GM12878 (cell line): ENCODE results near the gene HASPIN. TPM values are rescaled to one million over a fixed set of nuclear protein-coding genes. Genes with fewer than 3 reads are reported as not detected.

Experiments
- ATF7 ChIP-seq: fragments of 450-650 bp; IDR thresholded peaks from 2 replicates; pipeline ENCODE4 v1.6.1; 2016; ENCODE audit warnings: low read depth, mild to moderate bottlenecking
- BHLHE40 ChIP-seq, 2 experiments: fragments of 450-650 bp in 1 of 2; IDR thresholded peaks; 2 replicates each; pipeline ENCODE4 v1.6.1; 2011 to 2017; ENCODE audit warnings: low read depth in 2 of 2, borderline replicate concordance in 1 of 2, improper control_type of control experiment in 1 of 2, low read length in 1 of 2, mild to moderate bottlenecking in 1 of 2
- CREB1 ChIP-seq: IDR thresholded peaks from 2 replicates; pipeline ENCODE4 v1.6.1; 2012; ENCODE audit warnings: low read depth, mild to moderate bottlenecking, inconsistent platforms
- EGR1 ChIP-seq, 2 experiments: IDR thresholded peaks; 1 replicate in 1 of 2; 2 replicates in 1 of 2; pipeline ENCODE4 v1.6.1; 2011 to 2012; ENCODE audit warnings: low read depth in 2 of 2, low read length in 2 of 2, borderline replicate concordance in 1 of 2, mild to moderate bottlenecking in 1 of 2, moderate library complexity in 1 of 2
- HDGF ChIP-seq: fragments of 450-650 bp; IDR thresholded peaks from 2 replicates; pipeline ENCODE4 v1.6.1; 2016; ENCODE audit warnings: antibody characterized with exemption
- IKZF2 ChIP-seq, 2 experiments: fragments of 450-650 bp; IDR thresholded peaks; 2 replicates each; pipeline ENCODE4 v1.6.1; 2017; ENCODE audit warnings: mild to moderate bottlenecking in 2 of 2, moderate library complexity in 2 of 2
- MEF2B ChIP-seq: fragments of 450-650 bp; IDR thresholded peaks from 2 replicates; pipeline ENCODE4 v1.6.1; 2018; ENCODE audit warnings: mild to moderate bottlenecking, moderate library complexity; ENCODE audit not compliant: partially characterized antibody, poor library complexity, severe bottlenecking
- MLLT1 ChIP-seq: fragments of 450-650 bp; IDR thresholded peaks from 2 replicates; pipeline ENCODE4 v1.6.1; 2016; ENCODE audit warnings: mild to moderate bottlenecking
- POLR2A ChIP-seq: IDR thresholded peaks from 2 replicates; pipeline ENCODE4 v1.6.1; 2011; ENCODE audit warnings: low read depth, mild to moderate bottlenecking, low read length
- POLR2AphosphoS5 ChIP-seq: IDR thresholded peaks from 2 replicates; pipeline ENCODE4 v1.6.1; 2011; ENCODE audit warnings: mild to moderate bottlenecking, low read length, inconsistent platforms
- SKIL ChIP-seq: fragments of 450-650 bp; IDR thresholded peaks from 2 replicates; pipeline ENCODE4 v1.6.1; 2017; ENCODE audit warnings: mild to moderate bottlenecking, low read depth, inconsistent platforms; ENCODE audit not compliant: poor library complexity, severe bottlenecking
- YBX1 ChIP-seq: fragments of 450-650 bp; IDR thresholded peaks from 2 replicates; pipeline ENCODE4 v1.6.1; 2016; ENCODE audit warnings: antibody characterized with exemption
- ZBTB33 ChIP-seq: fragments of 450-650 bp; IDR thresholded peaks from 2 replicates; pipeline ENCODE4 v1.6.1; 2017; ENCODE audit warnings: mild to moderate bottlenecking
- ZNF217 ChIP-seq: fragments of 450-650 bp; IDR thresholded peaks from 2 replicates; pipeline ENCODE4 v1.6.1; 2017; ENCODE audit warnings: antibody characterized with exemption, mild to moderate bottlenecking
- polyA plus RNA-seq, 11 experiments: library from polyadenylated mRNA; depleted of rRNA in 4 of 11; unstranded in 6 of 11; stranded (reverse) in 5 of 11; fragments of >200 nt; fragmentation: Nextera tagmentation in 4 of 11; fragmentation: Illumina TruSeq in 1 of 11; extraction: Ambion mirVana in 4 of 11; extraction: Trizol in 1 of 11; gene quantifications; 1 replicate in 1 of 11; 2 replicates in 10 of 11; pipeline versions ENCODE4 v1.2.1 to v1.2.3, GENCODE V29; 2011 to 2016; ENCODE audit warnings: inconsistent platforms in 2 of 11, missing spikeins in 2 of 11, low read depth in 1 of 11
- total RNA-seq, 4 experiments: library from RNA; depleted of rRNA in 3 of 4; stranded (reverse); fragments of >200 nt in 3 of 4; fragmentation: Illumina TruSeq in 1 of 4; extraction: Trizol in 1 of 4; gene quantifications; 2 replicates each; pipeline versions ENCODE4 v1.2.1 to v1.2.3, GENCODE V29; 2013 to 2021
- TF ChIP-seq, protein P1 (sequence below): fragments of 450-650 bp; IDR thresholded peaks from 2 replicates; pipeline ENCODE4 v1.6.1; 2017; ENCODE audit warnings: mild to moderate bottlenecking, moderate library complexity
- TF ChIP-seq, protein P2 (sequence below): IDR thresholded peaks from 2 replicates; pipeline ENCODE4 v1.6.1; 2012; ENCODE audit warnings: low read length, inconsistent platforms

HASPIN gene
- total and polyA plus RNA-seq, 10 of the 15 experiments (the other 5 are each of a cell fraction or from before 2014, with no cell fraction given): 0.80 to 18.0 (median 10.1) TPM

DNA sequence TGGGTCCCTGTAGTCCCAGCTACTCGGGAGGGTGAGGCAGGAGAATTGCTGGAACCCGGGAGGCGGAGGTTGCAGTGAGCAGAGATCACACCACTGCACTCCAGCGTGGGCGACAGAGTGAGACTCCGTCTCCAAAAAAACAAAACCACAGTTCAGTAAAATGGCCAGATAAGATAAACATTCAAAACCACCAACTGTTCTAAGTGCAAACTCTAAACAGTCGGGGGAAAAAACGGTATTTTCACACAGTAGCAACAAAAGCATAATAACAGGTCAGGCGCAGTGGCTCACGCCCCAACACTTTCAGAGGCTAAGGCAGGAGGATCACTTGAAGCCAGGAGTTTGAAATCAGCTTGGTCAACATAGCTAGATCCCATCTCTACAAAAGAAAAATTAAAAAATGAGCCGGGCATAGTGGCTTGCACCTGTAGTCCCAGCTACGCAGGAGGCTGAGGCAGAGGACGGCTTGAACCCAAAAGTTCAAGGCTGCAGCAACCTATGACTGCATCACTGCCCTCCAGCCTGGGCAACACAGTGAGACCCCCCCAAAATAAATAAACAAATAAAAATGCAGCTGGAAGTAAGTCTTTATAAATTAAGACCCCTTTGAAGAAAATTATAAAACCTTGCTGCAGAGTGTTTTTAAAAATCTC is 10.8 kb upstream of the HASPIN start (continued):
- TF ChIP-seq ZBTB33: 0 out of 2 replicates have a peak, but pooled peaks have one; percentile 19
- TF ChIP-seq IKZF2 (IDR thresholded peaks at IDR 0.05): peak; percentile 74 to 77; a peak in 2 of 4 replicates
- TF ChIP-seq, protein P1, sequence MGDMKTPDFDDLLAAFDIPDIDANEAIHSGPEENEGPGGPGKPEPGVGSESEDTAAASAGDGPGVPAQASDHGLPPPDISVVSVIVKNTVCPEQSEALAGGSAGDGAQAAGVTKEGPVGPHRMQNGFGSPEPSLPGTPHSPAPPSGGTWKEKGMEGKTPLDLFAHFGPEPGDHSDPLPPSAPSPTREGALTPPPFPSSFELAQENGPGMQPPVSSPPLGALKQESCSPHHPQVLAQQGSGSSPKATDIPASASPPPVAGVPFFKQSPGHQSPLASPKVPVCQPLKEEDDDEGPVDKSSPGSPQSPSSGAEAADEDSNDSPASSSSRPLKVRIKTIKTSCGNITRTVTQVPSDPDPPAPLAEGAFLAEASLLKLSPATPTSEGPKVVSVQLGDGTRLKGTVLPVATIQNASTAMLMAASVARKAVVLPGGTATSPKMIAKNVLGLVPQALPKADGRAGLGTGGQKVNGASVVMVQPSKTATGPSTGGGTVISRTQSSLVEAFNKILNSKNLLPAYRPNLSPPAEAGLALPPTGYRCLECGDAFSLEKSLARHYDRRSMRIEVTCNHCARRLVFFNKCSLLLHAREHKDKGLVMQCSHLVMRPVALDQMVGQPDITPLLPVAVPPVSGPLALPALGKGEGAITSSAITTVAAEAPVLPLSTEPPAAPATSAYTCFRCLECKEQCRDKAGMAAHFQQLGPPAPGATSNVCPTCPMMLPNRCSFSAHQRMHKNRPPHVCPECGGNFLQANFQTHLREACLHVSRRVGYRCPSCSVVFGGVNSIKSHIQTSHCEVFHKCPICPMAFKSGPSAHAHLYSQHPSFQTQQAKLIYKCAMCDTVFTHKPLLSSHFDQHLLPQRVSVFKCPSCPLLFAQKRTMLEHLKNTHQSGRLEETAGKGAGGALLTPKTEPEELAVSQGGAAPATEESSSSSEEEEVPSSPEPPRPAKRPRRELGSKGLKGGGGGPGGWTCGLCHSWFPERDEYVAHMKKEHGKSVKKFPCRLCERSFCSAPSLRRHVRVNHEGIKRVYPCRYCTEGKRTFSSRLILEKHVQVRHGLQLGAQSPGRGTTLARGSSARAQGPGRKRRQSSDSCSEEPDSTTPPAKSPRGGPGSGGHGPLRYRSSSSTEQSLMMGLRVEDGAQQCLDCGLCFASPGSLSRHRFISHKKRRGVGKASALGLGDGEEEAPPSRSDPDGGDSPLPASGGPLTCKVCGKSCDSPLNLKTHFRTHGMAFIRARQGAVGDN: peak; percentile 82
- no peak for TF ChIP-seq YBX1
- TF ChIP-seq SKIL: peak; percentile 68
- TF ChIP-seq EGR1 (IDR thresholded peaks at IDR 0.05; ENCODE audit: borderline replicate concordance in 1 of 2, low read depth in 2 of 2, low read length in 2 of 2): 0 out of 3 replicates have a peak, but pooled peaks of 1 of the 2 experiments have one; percentile 6
- no peak for TF ChIP-seq HDGF
- TF ChIP-seq ZNF217: peak; percentile 28; the same call in 1 of the 2 replicates
- TF ChIP-seq, protein P2, sequence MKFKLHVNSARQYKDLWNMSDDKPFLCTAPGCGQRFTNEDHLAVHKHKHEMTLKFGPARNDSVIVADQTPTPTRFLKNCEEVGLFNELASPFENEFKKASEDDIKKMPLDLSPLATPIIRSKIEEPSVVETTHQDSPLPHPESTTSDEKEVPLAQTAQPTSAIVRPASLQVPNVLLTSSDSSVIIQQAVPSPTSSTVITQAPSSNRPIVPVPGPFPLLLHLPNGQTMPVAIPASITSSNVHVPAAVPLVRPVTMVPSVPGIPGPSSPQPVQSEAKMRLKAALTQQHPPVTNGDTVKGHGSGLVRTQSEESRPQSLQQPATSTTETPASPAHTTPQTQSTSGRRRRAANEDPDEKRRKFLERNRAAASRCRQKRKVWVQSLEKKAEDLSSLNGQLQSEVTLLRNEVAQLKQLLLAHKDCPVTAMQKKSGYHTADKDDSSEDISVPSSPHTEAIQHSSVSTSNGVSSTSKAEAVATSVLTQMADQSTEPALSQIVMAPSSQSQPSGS: peak; percentile 32; the same call in 1 of the 2 replicates
- peak; percentile 51 for TF ChIP-seq ATF7
- peak in 1 of 2 experiments; percentile 67; a peak in 1 of 4 replicates for TF ChIP-seq BHLHE40 (IDR thresholded peaks at IDR 0.05; ENCODE audit: borderline replicate concordance in 1 of 2, low read depth in 2 of 2, low read length in 1 of 2)
- TF ChIP-seq POLR2AphosphoS5: no peak
- TF ChIP-seq POLR2A: no peak
- TF ChIP-seq CREB1: no peak
- TF ChIP-seq MEF2B: peak; percentile 41
- peak; percentile 47 for TF ChIP-seq MLLT1
